Stimulated activated CD8-positive, alpha-beta memory T cell treated with anti-CD3 and anti-CD28 coated beads, Interleukin-4, amount 100 ng/mL, for 4 hours (primary cell): ENCODE results near the gene EPB42.
"Not testable (repeated sequence)": the region's sequence is repeated elsewhere in the genome, so short reads cannot be mapped to it uniquely, and the experiment has no call there.

Experiments used
- DNase-seq, 2 donors: peaks; one replicate each; pipeline ENCODE4 v3.0.0-alpha.2; 2020; ENCODE audit warnings: low read depth in 2 of 2, low spot score in 1 of 2

EPB42 gene

DNA sequence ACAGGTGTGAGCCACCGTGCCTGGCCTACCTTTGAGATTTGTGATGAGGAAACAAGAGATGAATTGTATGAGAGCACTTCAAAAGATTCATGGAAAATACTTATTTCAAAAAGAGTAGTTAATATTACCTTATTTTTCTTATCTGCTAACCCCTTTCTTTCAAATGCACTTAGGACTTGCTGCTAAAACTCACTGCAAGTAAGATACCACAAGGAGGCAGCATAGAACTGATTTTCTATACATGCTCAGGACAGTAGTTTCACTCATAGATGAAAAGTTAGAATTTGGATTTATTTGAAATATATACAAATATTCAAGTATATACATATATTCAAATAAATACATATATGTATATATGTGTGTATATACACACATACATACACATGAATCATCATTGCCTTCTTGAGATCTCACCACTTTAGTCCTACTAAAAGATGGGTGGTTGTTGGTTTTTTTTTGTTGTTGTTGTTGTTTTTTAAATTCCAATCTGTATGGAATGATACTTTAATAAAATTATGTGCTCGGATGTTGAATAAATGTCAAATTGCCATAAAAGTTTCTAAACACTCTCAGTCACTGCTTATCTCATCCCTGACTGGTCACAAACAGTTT, 33.2 kb downstream of the EPB42 start:
- no peak for DNase-seq

DNA sequence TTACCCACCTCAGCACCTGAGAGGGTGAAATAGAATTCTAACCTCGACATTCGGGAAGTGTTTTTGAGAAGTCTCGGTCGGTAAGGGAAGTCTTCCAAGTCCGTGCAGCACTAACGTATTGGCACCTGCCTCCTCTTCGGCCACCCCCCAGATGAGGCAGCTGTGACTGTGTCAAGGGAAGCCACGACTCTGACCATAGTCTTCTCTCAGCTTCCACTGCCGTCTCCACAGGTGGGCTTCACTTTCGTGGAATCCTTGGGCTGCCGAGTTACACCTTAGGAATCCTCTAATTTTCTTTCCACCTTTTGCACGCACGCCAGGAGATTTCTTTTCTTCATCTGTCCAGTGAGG, 34.8 kb downstream of the EPB42 start:
- DNase-seq: no peak

DNA sequence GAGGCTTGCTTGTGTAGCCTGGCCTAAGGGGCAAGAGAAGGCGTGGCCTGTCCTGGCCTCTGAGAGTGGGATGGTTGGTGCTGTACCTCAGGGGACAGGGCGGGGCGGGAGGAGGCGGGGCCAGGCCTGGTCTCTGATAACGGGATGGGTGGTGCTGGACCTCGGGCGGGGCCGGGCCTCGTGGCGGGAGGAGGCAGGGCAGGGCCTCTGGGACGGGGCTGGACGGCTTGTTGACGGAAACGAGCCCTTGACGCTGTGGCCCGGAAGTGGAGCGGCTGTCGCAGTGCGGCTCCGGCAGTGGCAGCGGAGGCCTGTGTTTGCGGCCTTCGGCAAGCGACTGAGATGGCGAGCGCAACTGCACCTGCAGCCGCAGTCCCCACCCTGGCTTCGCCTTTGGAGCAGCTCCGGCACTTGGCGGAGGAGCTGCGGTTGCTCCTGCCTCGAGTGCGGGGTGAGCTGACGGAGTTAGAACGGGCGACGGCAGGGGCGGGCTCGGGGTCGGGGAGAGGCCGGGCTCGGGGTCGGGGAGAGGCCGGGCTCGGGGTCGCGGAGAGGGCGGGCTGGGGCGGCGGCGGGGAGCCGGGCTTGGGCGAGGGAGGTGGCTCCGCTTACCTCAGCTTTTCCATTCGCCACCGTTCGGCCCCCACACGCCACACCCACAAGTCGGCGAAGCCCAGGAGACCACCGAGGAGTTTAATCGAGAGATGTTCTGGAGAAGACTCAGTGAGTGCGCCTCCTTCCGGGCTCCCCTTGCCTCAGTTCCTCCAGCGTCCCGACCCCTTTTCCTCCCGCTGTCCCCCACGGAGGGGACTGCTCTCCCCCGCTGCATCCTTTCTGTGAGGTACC, 35.4 kb downstream of the EPB42 start, which contains the start of gene CCNDBP1:
Gene CCNDBP1 (plus strand): TSS at position 247 of the 846 bp plus-strand sequence. CDS start 96 bp downstream, at position 343.
- DNase-seq: peak; percentile 53 to 77

DNA sequence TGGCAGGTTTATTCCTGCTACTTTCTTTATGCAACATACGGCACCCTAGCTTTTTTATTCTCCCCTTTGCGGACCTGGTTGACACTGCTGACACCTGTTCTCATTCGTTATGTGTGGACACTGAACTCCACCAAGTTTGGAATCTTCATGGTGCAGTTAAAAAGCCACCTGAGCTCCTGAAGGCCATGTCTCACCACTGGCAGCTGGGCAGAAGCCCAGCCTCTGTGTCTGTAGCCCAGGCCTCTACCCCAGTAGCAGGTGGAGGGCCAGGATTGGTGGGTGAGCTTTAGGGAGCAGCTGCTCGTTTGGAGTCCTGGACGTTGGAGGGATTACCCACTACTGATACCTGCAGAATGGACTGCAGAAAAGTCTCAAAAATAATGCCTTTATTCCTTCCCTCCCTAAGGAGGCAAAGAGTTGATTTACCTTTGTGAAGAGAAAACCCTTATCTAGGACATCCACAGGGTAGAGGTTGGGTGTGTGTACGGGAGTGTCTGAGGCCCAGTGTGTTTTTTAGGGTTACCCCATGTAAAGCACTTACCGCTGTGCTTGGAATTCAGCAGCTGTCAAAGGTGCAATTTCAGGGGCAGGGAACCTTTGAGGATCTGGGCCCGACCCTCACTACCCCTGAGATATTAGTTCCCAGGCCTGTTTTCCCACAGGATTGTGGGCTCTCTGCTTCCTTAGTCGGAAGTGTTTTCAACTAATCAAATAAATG, 36.3 kb downstream of the EPB42 start:
- no peak for DNase-seq

DNA sequence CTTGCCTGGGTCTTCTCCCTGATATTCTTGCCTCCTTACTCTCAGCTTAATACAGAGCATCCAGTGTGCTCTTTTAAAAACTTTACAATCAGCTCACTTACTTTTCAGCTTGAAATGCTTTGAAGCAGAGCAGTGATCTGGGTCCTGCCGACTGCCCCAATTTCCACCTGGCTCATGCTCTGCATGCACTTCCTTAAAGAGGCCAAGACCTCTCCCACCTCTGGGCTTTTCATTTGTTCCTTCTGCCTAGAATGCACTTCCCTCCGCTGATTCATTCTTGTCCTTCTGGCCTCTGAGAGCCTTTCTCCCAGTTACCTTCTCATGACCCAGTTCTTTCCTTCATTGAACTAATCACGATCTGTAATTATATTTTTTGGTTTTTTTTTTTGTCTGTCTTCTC, 37.5 kb downstream of the EPB42 start:
- DNase-seq: no peak

DNA sequence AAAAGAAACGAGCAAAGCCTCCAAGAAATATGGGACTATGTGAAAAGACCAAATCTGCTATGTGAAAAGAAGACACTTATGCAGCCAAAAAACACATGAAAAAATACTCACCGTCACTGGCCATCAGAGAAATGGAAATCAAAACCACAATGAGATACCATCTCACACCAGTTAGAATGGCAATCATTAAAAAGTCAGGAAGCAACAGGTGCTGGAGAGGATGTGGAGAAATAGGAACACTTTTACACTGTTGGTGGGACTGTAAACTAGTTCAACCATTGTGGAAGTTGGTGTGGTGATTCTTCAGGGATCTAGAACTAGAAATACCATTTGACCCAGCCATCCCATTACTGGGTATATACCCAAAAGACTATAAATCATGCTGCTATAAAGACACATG, 43.7 kb downstream of the EPB42 start:
- not testable (repeated sequence) for DNase-seq

DNA sequence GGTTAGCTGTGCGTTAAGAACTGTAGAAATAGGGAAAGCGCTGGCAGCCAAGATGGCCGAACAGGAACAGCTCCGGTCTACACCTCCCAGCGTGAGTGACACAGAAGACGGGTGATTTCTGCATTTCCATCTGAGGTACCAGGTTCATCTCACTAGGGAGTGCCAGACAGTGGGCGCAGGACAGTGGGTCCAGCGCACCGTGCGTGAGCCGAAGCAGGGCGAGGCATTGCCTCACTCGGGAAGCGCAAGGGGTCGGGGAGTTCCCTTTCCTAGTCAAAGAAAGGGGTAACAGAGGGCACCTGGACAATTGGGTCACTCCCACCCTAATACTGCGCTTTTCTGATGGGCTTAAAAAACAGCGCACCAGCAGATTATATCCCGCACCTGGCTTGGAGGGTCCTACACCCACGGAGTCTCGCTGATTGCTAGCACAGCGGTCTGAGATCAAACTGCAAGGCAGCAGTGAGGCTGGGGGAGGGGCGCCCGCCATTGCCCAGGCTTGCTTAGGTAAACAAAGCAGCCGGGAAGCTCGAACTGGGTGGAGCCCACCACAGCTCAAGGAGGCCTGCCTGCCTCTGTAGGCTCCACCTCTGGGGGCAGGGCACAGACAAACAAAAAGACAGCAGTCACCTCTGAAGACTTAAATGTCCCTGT, 45.0 kb downstream of the EPB42 start:
- not testable (repeated sequence) for DNase-seq

DNA sequence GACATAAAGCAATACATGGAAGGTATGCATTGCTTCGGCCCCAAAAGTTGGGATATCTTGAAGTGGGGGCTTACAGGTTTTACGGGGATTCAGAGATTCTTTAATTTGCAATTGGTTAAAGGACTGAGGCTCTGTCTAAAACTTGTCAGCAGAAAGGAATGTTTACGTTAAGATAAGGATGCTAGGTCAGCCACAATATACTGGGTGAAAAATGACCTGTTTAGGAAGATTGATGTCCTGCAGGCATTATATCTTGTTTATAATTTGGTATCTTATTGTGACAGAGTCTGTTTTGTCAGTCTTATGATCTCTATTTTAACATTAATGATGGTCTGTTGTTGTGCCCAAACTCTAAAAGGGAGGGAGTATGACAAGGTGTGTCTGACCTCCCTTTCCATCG, 50.9 kb downstream of the EPB42 start:
- no peak for DNase-seq

DNA sequence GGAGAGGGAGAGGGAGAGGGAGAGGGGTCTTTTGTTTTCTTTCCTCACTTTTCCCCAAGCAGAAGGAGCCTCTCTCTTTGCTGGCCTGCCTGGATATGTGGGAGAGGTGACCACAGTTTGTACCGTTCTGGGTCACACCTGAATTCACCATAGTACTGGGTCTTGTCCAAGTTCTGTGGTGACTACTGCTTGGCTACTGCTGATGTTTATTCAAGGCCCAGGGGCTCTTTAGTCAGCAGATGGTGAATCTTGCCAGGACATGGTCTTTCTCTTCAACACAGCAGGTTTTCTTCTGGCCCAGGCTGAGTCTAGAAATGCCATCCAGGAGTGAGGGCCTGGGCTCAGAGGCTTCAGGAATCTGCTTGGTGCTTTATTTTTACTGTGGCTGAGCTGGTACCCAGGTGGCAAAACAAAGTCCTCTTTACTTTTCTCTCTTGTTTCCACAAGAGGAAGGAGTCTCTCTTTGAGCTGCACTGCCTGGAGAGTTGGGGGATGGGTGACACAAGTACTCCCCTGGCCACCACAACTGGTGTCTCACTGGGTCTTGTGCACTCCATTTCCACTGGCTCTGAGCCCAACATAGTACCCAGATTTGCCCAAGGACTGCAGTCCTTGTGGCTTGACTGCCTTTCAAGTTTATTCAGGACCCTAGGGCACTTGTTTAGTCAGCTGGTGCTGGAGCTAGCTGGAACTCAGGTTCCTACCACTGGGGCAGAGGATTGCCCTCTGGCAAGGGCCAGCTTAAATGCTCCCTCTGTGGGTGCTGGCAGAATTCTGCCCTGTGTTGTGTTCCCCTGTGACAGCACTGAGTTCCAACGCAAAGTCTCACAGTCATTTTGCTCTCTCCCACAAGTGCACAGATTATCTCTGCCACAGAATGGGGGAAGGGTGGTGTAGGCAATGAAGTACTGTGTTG, 52.4 kb downstream of the EPB42 start:
- no peak for DNase-seq

DNA sequence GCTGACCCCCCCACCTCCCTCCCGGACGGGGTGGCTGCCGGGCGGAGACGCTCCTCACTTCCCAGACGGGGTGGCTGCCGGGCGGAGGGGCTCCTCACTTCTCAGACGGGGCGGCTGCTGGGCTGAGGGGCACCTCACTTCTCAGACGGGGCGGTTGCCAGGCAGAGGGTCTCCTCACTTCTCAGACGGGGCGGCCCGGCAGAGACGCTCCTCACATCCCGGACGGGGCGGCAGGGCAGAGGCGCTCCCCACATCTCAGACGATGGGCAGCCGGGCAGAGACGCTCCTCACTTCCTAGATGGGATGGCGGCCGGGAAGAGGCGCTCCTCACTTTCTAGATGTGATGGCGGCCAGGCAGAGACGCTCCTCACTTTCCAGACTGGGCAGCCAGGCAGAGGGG, 53.6 kb downstream of the EPB42 start:
- DNase-seq: not testable (repeated sequence)

DNA sequence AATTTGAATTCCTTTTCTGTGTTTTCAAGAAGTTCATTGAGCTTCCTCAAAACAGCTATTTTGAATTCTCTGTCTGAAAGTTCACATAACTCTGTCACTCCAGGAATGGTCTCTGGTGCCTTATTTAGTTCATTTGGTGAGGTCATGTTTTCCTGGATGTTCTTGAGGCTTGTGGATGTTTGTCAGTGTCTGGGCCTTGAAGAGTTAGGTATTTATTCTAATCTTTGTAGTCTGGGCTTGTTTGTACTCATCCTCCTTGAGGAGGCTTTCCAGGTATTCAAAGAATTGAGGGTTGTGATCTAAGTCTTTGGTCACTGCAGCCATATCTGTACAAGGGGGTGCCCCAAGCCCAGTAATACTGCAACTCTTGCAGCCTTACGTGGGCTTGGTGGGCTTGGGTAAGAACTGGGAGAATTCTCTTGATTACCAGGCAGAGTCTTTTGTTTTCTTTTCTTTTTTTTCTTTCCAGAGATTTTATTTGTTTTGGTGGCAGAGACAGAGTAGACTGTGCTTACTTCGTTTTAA, 55.0 kb downstream of the EPB42 start:
- no peak for DNase-seq

DNA sequence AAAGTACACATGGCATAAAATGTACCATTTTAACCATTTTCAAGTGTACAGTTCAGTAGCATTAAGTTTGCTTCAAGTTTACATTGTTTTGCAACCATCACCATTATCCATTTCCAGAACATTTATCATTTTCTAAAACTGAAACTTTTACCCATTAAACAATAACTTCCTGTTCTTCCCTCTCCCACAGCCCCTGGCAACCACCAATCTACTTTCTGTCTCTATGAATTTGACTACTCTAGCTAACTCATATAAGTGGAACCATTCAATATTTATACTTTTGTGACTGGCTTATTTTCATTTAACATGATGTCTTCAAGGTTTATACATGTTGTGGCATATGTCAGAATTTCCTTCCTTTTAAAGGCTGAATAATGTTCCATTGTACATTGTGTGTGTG, 67.5 kb downstream of the EPB42 start:
- no peak for DNase-seq

DNA sequence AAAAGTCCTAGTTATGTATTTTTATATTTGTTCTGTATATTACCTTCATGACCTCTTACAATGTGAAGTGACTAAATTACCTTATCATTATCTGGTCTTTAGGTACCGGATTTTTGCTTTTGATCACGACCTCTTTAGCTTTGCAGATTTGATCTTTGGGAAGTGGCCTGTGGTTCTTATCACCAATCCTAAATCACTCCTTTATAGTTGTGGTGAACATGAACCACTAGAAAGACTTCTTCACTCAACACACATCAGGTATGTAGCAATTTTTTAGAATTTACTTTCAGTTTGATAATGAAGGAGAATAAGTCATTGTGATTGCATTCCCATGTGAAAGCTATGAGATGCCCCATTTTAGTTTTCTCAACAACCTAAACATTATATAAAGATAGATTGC, 69.1 kb downstream of the EPB42 start:
- no peak for DNase-seq

DNA sequence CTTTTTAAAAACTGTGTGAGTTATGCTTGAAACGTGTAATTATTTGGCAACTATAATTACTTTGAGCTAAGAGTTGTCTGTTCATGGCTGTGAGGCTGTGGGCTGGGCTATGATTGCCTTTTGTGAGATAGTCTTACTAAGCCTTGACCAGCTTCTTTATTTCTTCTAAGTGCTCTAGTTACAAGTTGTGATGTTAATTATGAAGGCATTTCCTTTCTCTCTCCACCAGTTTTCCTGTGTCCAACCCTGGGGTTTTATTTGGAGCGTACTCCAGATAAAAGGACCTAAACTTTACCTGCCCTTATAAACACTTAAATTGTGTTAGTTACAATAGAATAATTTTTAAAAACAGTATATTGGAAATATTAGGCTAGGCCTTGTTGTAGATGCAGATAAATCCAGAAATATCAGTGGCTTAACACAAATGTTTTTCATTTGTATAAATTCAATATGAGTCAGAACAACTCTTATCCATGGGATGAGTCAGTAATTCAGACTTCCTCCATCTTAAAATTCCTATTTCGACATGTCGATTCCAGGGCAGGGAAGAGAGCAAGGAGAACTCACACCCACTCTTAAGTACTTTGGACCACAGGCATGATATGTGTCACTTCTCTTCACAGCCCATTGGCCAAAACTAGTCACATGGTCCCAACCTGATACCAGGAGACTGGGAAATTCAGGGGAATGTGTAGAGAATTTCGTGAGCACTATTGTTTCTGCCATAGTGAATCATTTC, 70.5 kb downstream of the EPB42 start:
- no peak for DNase-seq
